ENCODE results near the gene ART1.

- TF ChIP-seq CTCF (IDR thresholded peaks at IDR 0.05 in 4 of 5, conservative IDR thresholded peaks at IDR 0.05 in 1 of 5) (no peak), POLR2A (IDR thresholded peaks at IDR 0.05) (no peak)
Measured at GRCh38 chr11:3707176-3707575, 62.2 kb downstream of the ART1 start.

Measured in gastrocnemius medialis (tissue), 4 donors.